Liver (tissue), 9 donors: ENCODE measurements around the gene SERPINA4. TPM values are rescaled to one million over a fixed set of nuclear protein-coding genes. Genes with fewer than 3 reads are reported as not detected.

Experiments
- DNase-seq: peaks from one replicate; pipeline ENCODE4 v3.0.0-alpha.2; 2017; ENCODE audit warnings: low spot score
- H3K27ac ChIP-seq, 2 donors: one replicate each; pipeline ENCODE4 v1.7.0; 2013; ENCODE audit warnings: inconsistent platforms in 2 of 2, low read length in 2 of 2, control low read depth in 1 of 2, low read depth in 1 of 2, mild to moderate bottlenecking in 1 of 2
- H3K27me3 ChIP-seq, 4 donors: one replicate each; pipeline versions ENCODE4 v1.6.1 to v1.7.0; 2013; ENCODE audit warnings: low read length in 3 of 4, inconsistent platforms in 1 of 4, mild to moderate bottlenecking in 1 of 4, moderate library complexity in 1 of 4; ENCODE audit not compliant: control insufficient read depth in 4 of 4, insufficient read depth in 4 of 4
- H3K36me3 ChIP-seq, 4 donors: one replicate each; pipeline versions ENCODE4 v1.6.1 to v1.7.0; 2013; ENCODE audit warnings: low read length in 3 of 4, mild to moderate bottlenecking in 3 of 4, low read depth in 1 of 4, moderate library complexity in 1 of 4; ENCODE audit not compliant: control insufficient read depth in 4 of 4, insufficient read depth in 3 of 4
- H3K4me1 ChIP-seq, 4 donors: one replicate each; pipeline versions ENCODE4 v1.6.1 to v1.7.0; 2013; ENCODE audit warnings: low read length in 3 of 4, mild to moderate bottlenecking in 3 of 4, moderate library complexity in 1 of 4; ENCODE audit not compliant: control insufficient read depth in 4 of 4, insufficient read depth in 4 of 4
- H3K4me3 ChIP-seq, 3 donors: one replicate each; pipeline versions ENCODE4 v1.6.1 to v1.7.0; 2013; ENCODE audit warnings: low read length in 3 of 3, control low read depth in 1 of 3, low read depth in 1 of 3, mild to moderate bottlenecking in 1 of 3
- H3K9ac ChIP-seq, 2 donors: one replicate each; pipeline ENCODE4 v1.7.0; 2013; ENCODE audit warnings: low read length in 2 of 2, mild to moderate bottlenecking in 2 of 2, moderate library complexity in 2 of 2, control low read depth in 1 of 2, low read depth in 1 of 2
- H3K9me3 ChIP-seq, 4 donors: one replicate each; pipeline versions ENCODE4 v1.6.1 to v1.7.0; 2013; ENCODE audit warnings: low read length in 3 of 4; ENCODE audit not compliant: control insufficient read depth in 4 of 4
- EGR1 ChIP-seq, 2 donors: IDR thresholded peaks; 2 replicates each; pipeline ENCODE4 v1.6.1; 2016 to 2018; ENCODE audit warnings: antibody characterized with exemption in 2 of 2, low read depth in 2 of 2
- FOXA2 ChIP-seq: IDR thresholded peaks from 2 replicates; pipeline ENCODE4 v1.6.1; 2016; ENCODE audit warnings: antibody characterized with exemption
- GABPA ChIP-seq, 2 donors: IDR thresholded peaks in 1 of 2; conservative IDR thresholded peaks in 1 of 2; 2 replicates each; pipeline ENCODE4 v1.6.1; 2016; ENCODE audit warnings: antibody characterized with exemption in 2 of 2, mild to moderate bottlenecking in 1 of 2, moderate library complexity in 1 of 2
- HNF4A ChIP-seq, 2 donors: conservative IDR thresholded peaks; 2 replicates each; pipeline ENCODE4 v1.6.1; 2016; ENCODE audit warnings: antibody characterized with exemption in 2 of 2, mild to moderate bottlenecking in 2 of 2
- HNF4G ChIP-seq: IDR thresholded peaks from 2 replicates; pipeline ENCODE4 v1.6.1; 2016; ENCODE audit warnings: antibody characterized with exemption
- JUND ChIP-seq, 2 donors: IDR thresholded peaks; 2 replicates each; pipeline ENCODE4 v1.6.1; 2016; ENCODE audit warnings: antibody characterized with exemption in 2 of 2
- MAX ChIP-seq: IDR thresholded peaks from 2 replicates; pipeline ENCODE4 v1.6.1; 2016; ENCODE audit warnings: antibody characterized with exemption
- NR2F2 ChIP-seq: IDR thresholded peaks from 2 replicates; pipeline ENCODE4 v1.6.1; 2016; ENCODE audit warnings: antibody characterized with exemption
- REST ChIP-seq: IDR thresholded peaks from 2 replicates; pipeline ENCODE4 v1.6.1; 2016; ENCODE audit warnings: antibody characterized with exemption, mild to moderate bottlenecking
- RXRA ChIP-seq, 2 donors: IDR thresholded peaks; 2 replicates each; pipeline ENCODE4 v1.6.1; 2017 to 2018; ENCODE audit warnings: antibody characterized with exemption in 2 of 2, mild to moderate bottlenecking in 1 of 2
- TAF1 ChIP-seq: conservative IDR thresholded peaks from 2 replicates; pipeline ENCODE4 v1.6.1; 2016; ENCODE audit warnings: antibody characterized with exemption, mild to moderate bottlenecking
- YY1 ChIP-seq: IDR thresholded peaks from 2 replicates; pipeline ENCODE4 v1.6.1; 2016; ENCODE audit warnings: antibody characterized with exemption, mild to moderate bottlenecking
- WGBS: extraction: QIAGEN DNeasy Blood & Tissue Kit; methylation state at CpG from one replicate; pipeline ENCODE4 v1.1.7; 2013; 5-methylcytosine and 5-hydroxymethylcytosine counted together
- polyA plus RNA-seq, 2 donors: library from polyadenylated mRNA; stranded (reverse) in 1 of 2; unstranded in 1 of 2; fragments of 200-250 nt in 1 of 2; fragments of >200 nt in 1 of 2; fragmentation: Nextera tagmentation in 1 of 2; extraction: Ambion mirVana in 1 of 2; gene quantifications; one replicate each; pipeline versions ENCODE4 v1.2.1 to v1.2.3, GENCODE V29; 2013 to 2015
- total RNA-seq, 2 donors: library from RNA; depleted of rRNA; stranded (reverse); fragments of >200 nt; gene quantifications; one replicate each; pipeline ENCODE4 v1.2.3, GENCODE V29; 2014
- TF ChIP-seq, protein P1 (sequence below): IDR thresholded peaks from 2 replicates; pipeline ENCODE4 v1.6.1; 2016; ENCODE audit warnings: antibody characterized with exemption
- TF ChIP-seq, protein P2 (sequence below): IDR thresholded peaks from 2 replicates; pipeline ENCODE4 v1.6.1; 2016; ENCODE audit warnings: antibody characterized with exemption
- donor health status: healthy.
- donor health status: healthy.
- donor health status: healthy.
- donor health status: healthy.
- donor health status: healthy.

Gene SERPINA4
- total and polyA plus RNA-seq, 4 donors = 50.5 to 150 (median 74.0) TPM

- Histone ChIP-seq H3K36me3 (peaks cover 4 to 52% (median 29%) of the 10 kb centered on the region in 4 donors), H3K27ac (peak overlapping the region; percentile 76 to 80), H3K4me3 (peak overlapping the region; percentile 60 to 99 (median 75)), H3K9ac (peak overlapping the region; percentile 30 to 89), H3K4me1 (peaks cover 3 to 40% (median 14%) of the 10 kb centered on the region in 4 donors), H3K27me3 (no peaks in the 10 kb centered on the region), H3K9me3 (no peaks in the 10 kb centered on the region)
- DNase-seq = no peak
- 23% methylated on average over 9 of the region's 9 CpGs for whole genome bisulfite sequencing
- TF ChIP-seq GABPA (IDR thresholded peaks at IDR 0.05 in 1 of 2, conservative IDR thresholded peaks at IDR 0.05 in 1 of 2) (no peak), TAF1 (peak; percentile 27), JUND (IDR thresholded peaks at IDR 0.05) (peak in 1 of 2 donors; percentile 12), YY1 (no peak), REST (no peak), EGR1 (IDR thresholded peaks at IDR 0.05; ENCODE audit: low read depth in 2 of 2) (peak in 1 of 2 donors; percentile 40), NR2F2 (no peak), RXRA (IDR thresholded peaks at IDR 0.05) (no peak), HNF4A (conservative IDR thresholded peaks at IDR 0.05) (no peak), FOXA2 (no peak), MAX (no peak)
- TF ChIP-seq, protein P1, sequence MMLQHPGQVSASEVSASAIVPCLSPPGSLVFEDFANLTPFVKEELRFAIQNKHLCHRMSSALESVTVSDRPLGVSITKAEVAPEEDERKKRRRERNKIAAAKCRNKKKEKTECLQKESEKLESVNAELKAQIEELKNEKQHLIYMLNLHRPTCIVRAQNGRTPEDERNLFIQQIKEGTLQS = peak; percentile 35
Observed at GRCh38 chr14:94612580-94613554, 51.6 kb downstream of the SERPINA4 start.

DNA sequence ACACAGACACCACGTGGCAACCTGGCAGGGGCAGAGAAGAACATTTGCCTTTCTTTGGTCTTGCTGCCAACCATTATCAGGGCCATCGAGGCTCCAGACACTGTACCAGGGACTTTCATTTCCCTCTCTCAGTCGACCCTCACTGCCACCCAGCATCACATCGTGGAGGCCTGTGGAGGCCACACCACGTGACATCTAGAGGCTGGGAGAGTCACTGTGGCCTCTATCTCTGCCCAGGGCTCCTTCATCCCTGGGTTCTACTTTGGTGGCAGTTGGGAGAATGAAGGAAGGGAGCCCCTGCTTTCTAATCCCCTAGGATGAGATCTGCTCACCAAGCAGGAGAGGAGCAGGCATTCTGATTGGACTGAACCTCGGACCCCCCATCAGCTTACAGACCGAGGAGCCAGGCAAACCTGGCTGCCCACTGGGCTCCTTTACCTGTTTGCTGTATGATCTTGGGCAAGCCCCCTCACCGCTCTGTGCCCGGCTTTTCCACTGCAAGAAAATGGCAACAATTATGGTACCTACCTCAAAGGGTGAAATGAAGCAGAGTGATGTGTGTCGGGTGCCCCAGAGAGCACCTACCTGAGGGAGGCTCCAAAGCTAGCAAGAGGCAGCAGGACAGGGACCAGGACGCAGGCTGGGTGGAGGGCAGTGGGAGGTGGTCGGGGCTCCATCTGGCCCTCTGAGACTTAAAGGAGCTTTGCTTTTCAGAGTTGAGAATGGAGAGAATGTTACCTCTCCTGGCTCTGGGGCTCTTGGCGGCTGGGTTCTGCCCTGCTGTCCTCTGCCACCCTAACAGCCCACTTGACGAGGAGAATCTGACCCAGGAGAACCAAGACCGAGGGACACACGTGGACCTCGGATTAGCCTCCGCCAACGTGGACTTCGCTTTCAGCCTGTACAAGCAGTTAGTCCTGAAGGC, 52.7 kb downstream of the SERPINA4 start:
- Histone ChIP-seq H3K9ac (peak overlapping the region; percentile 47 to 89), H3K27me3 (no peaks in the 10 kb centered on the region), H3K36me3 (peaks cover 6 to 63% (median 39%) of the 10 kb centered on the region in 4 donors), H3K4me1 (peaks cover 3 to 46% (median 14%) of the 10 kb centered on the region in 4 donors), H3K9me3 (no peaks in the 10 kb centered on the region), H3K27ac (peak overlapping the region; percentile 76 to 80), H3K4me3 (peak overlapping the region; percentile 60 to 99 (median 75))
- TF ChIP-seq, protein P2, sequence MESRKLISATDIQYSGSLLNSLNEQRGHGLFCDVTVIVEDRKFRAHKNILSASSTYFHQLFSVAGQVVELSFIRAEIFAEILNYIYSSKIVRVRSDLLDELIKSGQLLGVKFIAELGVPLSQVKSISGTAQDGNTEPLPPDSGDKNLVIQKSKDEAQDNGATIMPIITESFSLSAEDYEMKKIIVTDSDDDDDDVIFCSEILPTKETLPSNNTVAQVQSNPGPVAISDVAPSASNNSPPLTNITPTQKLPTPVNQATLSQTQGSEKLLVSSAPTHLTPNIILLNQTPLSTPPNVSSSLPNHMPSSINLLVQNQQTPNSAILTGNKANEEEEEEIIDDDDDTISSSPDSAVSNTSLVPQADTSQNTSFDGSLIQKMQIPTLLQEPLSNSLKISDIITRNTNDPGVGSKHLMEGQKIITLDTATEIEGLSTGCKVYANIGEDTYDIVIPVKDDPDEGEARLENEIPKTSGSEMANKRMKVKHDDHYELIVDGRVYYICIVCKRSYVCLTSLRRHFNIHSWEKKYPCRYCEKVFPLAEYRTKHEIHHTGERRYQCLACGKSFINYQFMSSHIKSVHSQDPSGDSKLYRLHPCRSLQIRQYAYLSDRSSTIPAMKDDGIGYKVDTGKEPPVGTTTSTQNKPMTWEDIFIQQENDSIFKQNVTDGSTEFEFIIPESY = no peak
- no peak for TF ChIP-seq HNF4G
- peak; percentile 12 for TF ChIP-seq REST
- peak; percentile 10 for TF ChIP-seq MAX
- TF ChIP-seq FOXA2 = no peak
- TF ChIP-seq YY1 = no peak
- TF ChIP-seq JUND (IDR thresholded peaks at IDR 0.05) = no peak
- no peak for DNase-seq
- 41% methylated on average over 20 of the region's 20 CpGs for WGBS
